ENCODE data around the gene FAM32A.

The FAM32A gene

DNA sequence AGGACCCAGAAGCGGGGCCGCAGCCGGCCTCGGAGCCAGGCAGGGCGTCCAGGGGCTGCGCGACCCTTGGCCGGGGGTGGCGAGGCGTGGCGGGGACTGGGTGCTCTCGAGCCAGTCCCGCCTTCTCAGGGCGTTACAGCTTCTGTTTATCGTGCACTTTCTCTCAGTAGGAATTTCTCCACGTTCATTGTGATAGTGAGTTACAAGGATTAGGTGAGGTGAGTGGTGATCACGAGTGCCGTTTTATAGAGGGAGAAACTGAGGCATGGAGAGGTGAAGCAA, 13.1 kb downstream of the FAM32A start:
- no peaks in the 10 kb centered on the region for H3K36me3 ChIP-seq (ENCODE audit: control insufficient read depth, insufficient read depth, low read length)
- peak overlapping the region; percentile 100 for H2AFZ ChIP-seq
- TF ChIP-seq CTCF (IDR thresholded peaks at IDR 0.05): no peak
- H3K27ac ChIP-seq: peak overlapping the region; percentile 50
- peak overlapping the region; percentile 89 for H3K4me2 ChIP-seq (ENCODE audit: low read length)
- H3K4me1 ChIP-seq: peaks cover 14% of the 10 kb centered on the region
- peaks cover 13% of the 10 kb centered on the region for H3K79me2 ChIP-seq
- H3K4me3 ChIP-seq (ENCODE audit: low read depth, low read length): peak overlapping the region; percentile 96
- H3K9me3 ChIP-seq (ENCODE audit: control insufficient read depth, low read length): no peaks in the 10 kb centered on the region
- H3K27me3 ChIP-seq (ENCODE audit: control insufficient read depth, insufficient read depth, low read length): no peaks in the 10 kb centered on the region
- H3K9ac ChIP-seq: peak overlapping the region; percentile 3

DNA sequence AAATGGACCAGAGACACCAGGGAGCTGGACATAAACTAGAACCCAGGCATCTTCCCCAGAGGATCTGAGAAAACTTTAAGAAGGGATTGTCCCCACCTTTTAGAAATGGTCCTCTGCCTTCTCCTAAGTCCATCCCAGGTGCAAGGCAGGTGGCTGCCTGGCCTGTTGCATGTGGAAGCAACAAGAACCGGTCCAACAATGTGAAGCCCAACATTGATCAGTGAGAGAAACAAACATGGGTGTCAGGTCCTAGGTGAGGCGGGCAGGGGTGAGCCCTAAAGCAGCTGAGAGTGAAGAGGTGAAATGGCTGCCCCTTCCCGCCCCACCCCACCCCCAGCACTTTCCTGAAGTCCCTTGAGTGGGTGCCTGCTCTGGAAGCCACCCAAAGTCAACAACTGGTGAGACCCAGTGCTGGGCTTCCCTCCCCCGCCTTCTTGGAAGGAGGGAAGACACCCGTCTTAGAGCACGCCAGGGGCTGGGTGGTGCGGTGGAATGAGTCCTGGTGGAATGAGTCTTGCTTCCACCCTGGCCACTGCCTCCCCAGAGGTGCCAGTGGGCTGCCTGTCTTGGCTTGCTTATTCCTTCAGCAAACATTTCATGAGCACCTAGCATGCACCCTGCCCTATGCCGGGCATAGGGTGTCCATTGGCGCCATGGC, 14.2 kb downstream of the FAM32A start:
- H3K27ac ChIP-seq: no peak overlapping the region

GRCh38 chr19:16200038-16201010, 15.1 kb downstream of the FAM32A start:
- TF ChIP-seq CTCF (IDR thresholded peaks at IDR 0.05): no peak
- Histone ChIP-seq H3K4me3 (ENCODE audit: low read depth, low read length) (no peak overlapping the region), H3K36me3 (ENCODE audit: control insufficient read depth, insufficient read depth, low read length) (no peaks in the 10 kb centered on the region), H3K4me1 (peaks cover 14% of the 10 kb centered on the region), H3K9ac (no peak overlapping the region), H3K79me2 (peaks cover 13% of the 10 kb centered on the region), H3K9me3 (ENCODE audit: control insufficient read depth, low read length) (no peaks in the 10 kb centered on the region), H3K27ac (no peak overlapping the region), H3K27me3 (ENCODE audit: control insufficient read depth, insufficient read depth, low read length) (no peaks in the 10 kb centered on the region), H3K4me2 (ENCODE audit: low read length) (no peak overlapping the region), H2AFZ (no peak overlapping the region)

More for the DNA sequence above, 14.2 kb downstream of the FAM32A start:
- no peak overlapping the region for H2AFZ ChIP-seq
- peaks cover 14% of the 10 kb centered on the region for H3K4me1 ChIP-seq
- H3K4me3 ChIP-seq (ENCODE audit: low read depth, low read length): no peak overlapping the region
- no peaks in the 10 kb centered on the region for H3K9me3 ChIP-seq (ENCODE audit: control insufficient read depth, low read length)
- no peaks in the 10 kb centered on the region for H3K27me3 ChIP-seq (ENCODE audit: control insufficient read depth, insufficient read depth, low read length)
- TF ChIP-seq CTCF (IDR thresholded peaks at IDR 0.05): no peak
- peaks cover 13% of the 10 kb centered on the region for H3K79me2 ChIP-seq
- H3K9ac ChIP-seq: no peak overlapping the region
- no peak overlapping the region for H3K4me2 ChIP-seq (ENCODE audit: low read length)
- H3K36me3 ChIP-seq (ENCODE audit: control insufficient read depth, insufficient read depth, low read length): no peaks in the 10 kb centered on the region

DNA sequence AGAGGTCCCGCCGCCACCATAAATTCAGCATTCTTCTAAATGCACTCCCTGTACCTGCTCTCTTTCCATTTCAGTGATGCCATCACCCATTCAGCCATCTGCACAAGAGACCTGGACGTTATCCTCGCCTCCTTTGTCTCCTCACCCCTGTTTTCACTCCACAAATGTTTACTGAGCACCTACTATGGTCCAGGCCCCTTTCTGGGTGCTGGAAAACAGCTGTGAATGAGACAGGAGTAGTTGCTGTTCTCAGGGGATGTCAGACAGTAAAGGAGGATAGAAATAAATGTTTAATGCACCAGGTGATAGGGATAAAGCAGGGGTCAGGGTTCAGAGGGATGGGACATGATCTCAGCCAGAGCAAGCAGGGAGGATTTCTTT, 15.8 kb downstream of the FAM32A start:
- H3K36me3 ChIP-seq (ENCODE audit: control insufficient read depth, insufficient read depth, low read length): no peaks in the 10 kb centered on the region
- H3K4me1 ChIP-seq: peaks cover 14% of the 10 kb centered on the region
- H3K9ac ChIP-seq: no peak overlapping the region
- H3K27ac ChIP-seq: no peak overlapping the region
- H2AFZ ChIP-seq: no peak overlapping the region
- H3K4me2 ChIP-seq (ENCODE audit: low read length): no peak overlapping the region
- H3K27me3 ChIP-seq (ENCODE audit: control insufficient read depth, insufficient read depth, low read length): no peaks in the 10 kb centered on the region
- H3K79me2 ChIP-seq: peaks cover 17% of the 10 kb centered on the region
- H3K9me3 ChIP-seq (ENCODE audit: control insufficient read depth, low read length): no peaks in the 10 kb centered on the region
- TF ChIP-seq CTCF (IDR thresholded peaks at IDR 0.05): no peak
- H3K4me3 ChIP-seq (ENCODE audit: low read depth, low read length): no peak overlapping the region
